Measurements from ENCODE around the gene PDE2A. TPM values are rescaled to one million over a fixed set of nuclear protein-coding genes. Genes with fewer than 3 reads are reported as not detected.

The PDE2A gene
- total RNA-seq, 1 donor from 2014 or later = 3.0 TPM

DNA sequence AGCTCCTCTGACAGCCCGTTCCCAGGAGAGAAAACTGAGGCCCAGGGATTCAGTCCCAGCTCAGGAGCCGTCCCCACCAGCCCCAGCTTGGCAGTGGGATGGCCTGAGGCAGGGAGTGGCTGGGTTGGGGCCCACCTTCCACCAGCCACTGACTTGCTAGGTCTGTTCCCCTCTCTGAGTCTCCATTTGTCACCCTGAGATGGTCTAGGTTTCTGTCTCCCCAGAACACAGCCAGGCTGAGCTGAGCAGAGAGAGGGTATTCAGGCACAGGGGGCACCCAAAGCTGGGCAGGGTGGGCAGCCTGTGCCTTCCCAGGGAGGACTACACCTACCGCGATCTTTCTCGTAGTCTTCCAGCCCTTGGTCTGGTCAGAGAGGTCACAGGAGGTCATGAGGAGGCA is 95.7 kb downstream of the PDE2A start:
- H3K4me3 Mint-ChIP-seq = no peak overlapping the region
- peaks cover 14% of the 10 kb centered on the region for H3K4me1 Mint-ChIP-seq
- no peaks in the 10 kb centered on the region for H3K9me3 Mint-ChIP-seq
- no peak overlapping the region for H3K27ac Mint-ChIP-seq (ENCODE audit: unreplicated experiment)
- TF ChIP-seq, protein P1, sequence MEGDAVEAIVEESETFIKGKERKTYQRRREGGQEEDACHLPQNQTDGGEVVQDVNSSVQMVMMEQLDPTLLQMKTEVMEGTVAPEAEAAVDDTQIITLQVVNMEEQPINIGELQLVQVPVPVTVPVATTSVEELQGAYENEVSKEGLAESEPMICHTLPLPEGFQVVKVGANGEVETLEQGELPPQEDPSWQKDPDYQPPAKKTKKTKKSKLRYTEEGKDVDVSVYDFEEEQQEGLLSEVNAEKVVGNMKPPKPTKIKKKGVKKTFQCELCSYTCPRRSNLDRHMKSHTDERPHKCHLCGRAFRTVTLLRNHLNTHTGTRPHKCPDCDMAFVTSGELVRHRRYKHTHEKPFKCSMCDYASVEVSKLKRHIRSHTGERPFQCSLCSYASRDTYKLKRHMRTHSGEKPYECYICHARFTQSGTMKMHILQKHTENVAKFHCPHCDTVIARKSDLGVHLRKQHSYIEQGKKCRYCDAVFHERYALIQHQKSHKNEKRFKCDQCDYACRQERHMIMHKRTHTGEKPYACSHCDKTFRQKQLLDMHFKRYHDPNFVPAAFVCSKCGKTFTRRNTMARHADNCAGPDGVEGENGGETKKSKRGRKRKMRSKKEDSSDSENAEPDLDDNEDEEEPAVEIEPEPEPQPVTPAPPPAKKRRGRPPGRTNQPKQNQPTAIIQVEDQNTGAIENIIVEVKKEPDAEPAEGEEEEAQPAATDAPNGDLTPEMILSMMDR (conservative IDR thresholded peaks at IDR 0.05) = no peak
- DNase-seq (ENCODE audit: low read depth, low spot score) = no peak
- H3K36me3 Mint-ChIP-seq (ENCODE audit: low read depth) = no peaks in the 10 kb centered on the region
- peaks cover 29% of the 10 kb centered on the region for H3K27me3 Mint-ChIP-seq (ENCODE audit: low read depth)

DNA sequence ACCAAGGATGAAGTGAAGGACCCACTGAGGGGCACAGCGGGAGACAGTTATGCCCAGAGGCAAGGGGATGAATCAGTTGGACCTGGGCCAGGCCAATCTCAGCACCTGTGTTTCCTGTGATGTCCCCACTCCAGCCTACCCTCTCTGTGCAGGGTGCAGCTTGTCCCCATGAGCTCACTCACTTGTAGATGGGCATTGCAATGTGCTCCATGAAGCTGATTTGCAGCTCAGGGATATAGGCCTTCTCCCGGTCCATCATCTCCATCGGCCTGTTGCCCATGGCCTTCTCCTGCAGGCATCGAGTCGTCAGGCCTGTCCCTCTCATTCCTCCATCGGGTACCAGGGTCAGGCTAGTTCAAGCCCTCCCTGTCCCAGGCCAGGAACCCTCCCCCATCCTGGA is 96.2 kb downstream of the PDE2A start:
- Mint-ChIP-seq H3K27me3 (ENCODE audit: low read depth) (peaks cover 24% of the 10 kb centered on the region), H3K9me3 (no peaks in the 10 kb centered on the region)

DNA sequence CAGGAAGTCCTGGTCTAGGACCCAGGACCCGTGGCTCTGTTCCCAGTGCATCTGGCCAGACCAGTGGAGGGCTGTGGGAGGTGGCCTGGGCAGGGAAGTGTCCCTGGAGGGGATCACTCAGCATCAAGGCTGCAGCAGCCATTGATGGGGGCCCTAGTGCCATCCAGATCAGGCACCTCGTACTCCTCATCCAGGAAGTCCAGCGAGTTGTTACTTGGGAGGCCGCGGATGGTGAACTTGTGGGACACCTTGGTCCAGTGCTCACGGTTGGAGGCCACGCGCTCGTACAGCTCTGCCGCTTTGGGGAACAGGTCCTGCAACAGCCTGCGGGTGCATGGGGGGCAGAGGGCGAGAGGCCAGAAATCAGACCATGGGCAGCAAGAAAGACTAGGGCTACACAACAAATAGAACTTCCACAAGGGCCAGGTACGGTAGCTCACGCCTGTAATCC is 96.9 kb downstream of the PDE2A start:
- no peak overlapping the region for H3K27ac Mint-ChIP-seq (ENCODE audit: unreplicated experiment)
- H3K9me3 Mint-ChIP-seq = no peaks in the 10 kb centered on the region
- H3K36me3 Mint-ChIP-seq (ENCODE audit: low read depth) = no peaks in the 10 kb centered on the region
- peaks cover 17% of the 10 kb centered on the region for H3K27me3 Mint-ChIP-seq (ENCODE audit: low read depth)
- DNase-seq (ENCODE audit: low read depth, low spot score) = no peak
- H3K4me1 Mint-ChIP-seq = peaks cover 22% of the 10 kb centered on the region
- TF ChIP-seq, protein P1 (conservative IDR thresholded peaks at IDR 0.05) = no peak
- no peak overlapping the region for H3K4me3 Mint-ChIP-seq

More for the DNA sequence above, 96.2 kb downstream of the PDE2A start:
- H3K4me1 Mint-ChIP-seq = peaks cover 17% of the 10 kb centered on the region
- no peaks in the 10 kb centered on the region for H3K36me3 Mint-ChIP-seq (ENCODE audit: low read depth)
- H3K4me3 Mint-ChIP-seq = no peak overlapping the region
- no peak for DNase-seq (ENCODE audit: low read depth, low spot score)
- H3K27ac Mint-ChIP-seq (ENCODE audit: unreplicated experiment) = no peak overlapping the region
- TF ChIP-seq, protein P1 (conservative IDR thresholded peaks at IDR 0.05) = no peak

DNA sequence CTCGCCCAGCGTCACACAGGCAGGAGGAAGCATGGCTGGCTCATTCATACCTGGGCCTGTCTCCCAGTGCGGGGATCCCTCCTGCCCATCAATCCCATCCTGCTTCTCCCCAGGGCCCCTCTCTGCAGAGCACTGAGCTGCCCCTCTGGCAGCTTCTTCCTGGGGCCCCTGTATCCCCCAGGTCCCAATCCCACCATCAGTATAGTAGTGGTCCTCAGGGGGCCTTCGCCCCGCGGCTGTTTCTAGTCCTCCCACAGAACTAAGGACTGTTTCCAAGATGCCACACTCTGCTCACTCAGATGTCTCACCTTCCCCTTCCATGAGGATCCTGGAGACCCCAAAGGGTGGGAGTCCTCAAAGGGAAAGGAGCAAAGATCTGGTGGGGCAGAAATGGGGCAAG is 97.6 kb downstream of the PDE2A start:
- Mint-ChIP-seq H3K27me3 (ENCODE audit: low read depth) (peaks cover 10% of the 10 kb centered on the region), H3K4me1 (peaks cover 22% of the 10 kb centered on the region), H3K36me3 (ENCODE audit: low read depth) (no peaks in the 10 kb centered on the region), H3K27ac (ENCODE audit: unreplicated experiment) (no peak overlapping the region), H3K9me3 (no peaks in the 10 kb centered on the region), H3K4me3 (no peak overlapping the region)
- TF ChIP-seq, protein P1 (conservative IDR thresholded peaks at IDR 0.05) = no peak
- no peak for DNase-seq (ENCODE audit: low read depth, low spot score)

DNA sequence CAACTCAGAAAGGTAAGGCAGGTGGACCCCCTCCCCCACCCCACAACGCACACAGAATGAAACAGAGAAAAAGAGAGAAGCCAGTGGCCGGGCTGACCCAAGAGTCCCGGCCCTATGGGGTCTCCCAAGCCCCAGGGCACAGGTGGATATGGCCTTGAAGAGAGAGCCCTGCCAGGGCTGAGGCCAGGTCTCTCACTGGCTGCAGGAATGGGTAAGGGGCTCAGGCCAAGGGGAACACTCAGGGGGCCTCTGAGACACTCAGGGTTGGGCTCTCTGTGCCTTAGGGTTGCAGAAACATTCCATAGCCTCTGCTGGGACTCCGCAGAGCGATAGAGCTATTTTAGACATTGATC is 98.0 kb downstream of the PDE2A start:
- Mint-ChIP-seq H3K4me3 (no peak overlapping the region), H3K4me1 (peaks cover 22% of the 10 kb centered on the region), H3K36me3 (ENCODE audit: low read depth) (no peaks in the 10 kb centered on the region), H3K9me3 (no peaks in the 10 kb centered on the region), H3K27me3 (ENCODE audit: low read depth) (peaks cover 9% of the 10 kb centered on the region), H3K27ac (ENCODE audit: unreplicated experiment) (no peak overlapping the region)
- TF ChIP-seq, protein P1 (conservative IDR thresholded peaks at IDR 0.05) = no peak
- no peak for DNase-seq (ENCODE audit: low read depth, low spot score)
